Measurements from ENCODE around the gene SAMD8. TPM values are rescaled to one million over a fixed set of nuclear protein-coding genes. Genes with fewer than 3 reads are reported as not detected.
A peak's percentile ranks its signal among the peaks of the same experiment; 100 is the strongest.

The SAMD8 gene
- total RNA-seq, 4 donors from 2014 or later: 19.9 to 36.8 (median 28.4) TPM

- Histone ChIP-seq H3K4me1 (peaks cover 20 to 30% of the 10 kb centered on the region in 2 donors), H3K36me3 (no peaks in the 10 kb centered on the region), H3K27ac (no peak overlapping the region), H3K9me3 (no peaks in the 10 kb centered on the region), H3K4me3 (replicated peaks in 1 of 3) (no peak overlapping the region), H3K27me3 (no peaks in the 10 kb centered on the region)
- 93 to 99% methylated on average over 4 of the region's 4 CpGs for WGBS, 2 donors
- DNase-seq: no peak
- intact Hi-C loops (cut with DNase I): no loop called here
- no peak for TF ChIP-seq CTCF (IDR thresholded peaks at IDR 0.05)
- no peak for TF ChIP-seq POLR2A (IDR thresholded peaks at IDR 0.05)
These were observed 28.8 kb downstream of the SAMD8 start for GRCh38 chr10:75140246-75140645.

GRCh38 chr10:75143353-75143752 lies 31.9 kb downstream of the SAMD8 start:
- H3K4me3 ChIP-seq (replicated peaks in 1 of 3): no peak overlapping the region
- TF ChIP-seq POLR2A (IDR thresholded peaks at IDR 0.05) (no peak), CTCF (IDR thresholded peaks at IDR 0.05) (no peak)
- DNase-seq: no peak
- intact Hi-C loops (cut with DNase I): no loop called here
- no peaks in the 10 kb centered on the region for H3K27me3 ChIP-seq
- no peaks in the 10 kb centered on the region for H3K9me3 ChIP-seq
- peaks cover 0 to 9% of the 10 kb centered on the region in 2 donors for H3K4me1 ChIP-seq
- H3K36me3 ChIP-seq: no peaks in the 10 kb centered on the region
- H3K27ac ChIP-seq: peak overlapping the region in 1 of 3 donors; percentile 16
- WGBS, 2 donors: 21% methylated on average over 1 of the region's 1 CpG

- intact Hi-C loops (cut with DNase I): no loop called here
- Histone ChIP-seq H3K4me3 (replicated peaks in 1 of 3) (no peak overlapping the region), H3K27me3 (no peaks in the 10 kb centered on the region), H3K9me3 (no peaks in the 10 kb centered on the region), H3K27ac (no peak overlapping the region), H3K36me3 (peaks cover under 1 to 2% of the 10 kb centered on the region in 2 donors), H3K4me1 (peaks cover 0 to 9% of the 10 kb centered on the region in 2 donors)
- TF ChIP-seq CTCF (IDR thresholded peaks at IDR 0.05): no peak
- TF ChIP-seq POLR2A (IDR thresholded peaks at IDR 0.05): no peak
- 82 to 100% methylated on average over 1 of the region's 1 CpG for WGBS, 2 donors
- no peak for DNase-seq
These were observed 34.1 kb downstream of the SAMD8 start for GRCh38 chr10:75145590-75145989.

- no peak overlapping the region for H3K27ac ChIP-seq
- peaks cover 5 to 7% of the 10 kb centered on the region in 2 donors for H3K36me3 ChIP-seq
- intact Hi-C loops (cut with DNase I): no loop called here
- H3K4me3 ChIP-seq (replicated peaks in 1 of 3): no peak overlapping the region
- no peak for DNase-seq
- peaks cover 0 to 9% of the 10 kb centered on the region in 2 donors for H3K4me1 ChIP-seq
- WGBS, 2 donors: 92 to 95% methylated on average over 2 of the region's 2 CpGs
- no peaks in the 10 kb centered on the region for H3K27me3 ChIP-seq
- no peaks in the 10 kb centered on the region for H3K9me3 ChIP-seq
- TF ChIP-seq POLR2A (IDR thresholded peaks at IDR 0.05) (no peak), CTCF (IDR thresholded peaks at IDR 0.05) (no peak)
These were observed 35.3 kb downstream of the SAMD8 start for GRCh38 chr10:75146780-75147179.

GRCh38 chr10:75150656-75151055 lies 39.2 kb downstream of the SAMD8 start:
- Histone ChIP-seq H3K27ac (no peak overlapping the region), H3K36me3 (peaks cover 5 to 10% of the 10 kb centered on the region in 2 donors), H3K4me3 (replicated peaks in 1 of 3) (no peak overlapping the region), H3K9me3 (no peaks in the 10 kb centered on the region), H3K4me1 (no peaks in the 10 kb centered on the region), H3K27me3 (no peaks in the 10 kb centered on the region)
- no peak for DNase-seq
- TF ChIP-seq CTCF (IDR thresholded peaks at IDR 0.05) (no peak), POLR2A (IDR thresholded peaks at IDR 0.05) (no peak)
- WGBS, 2 donors: 94 to 97% methylated on average over 5 of the region's 5 CpGs
- intact Hi-C loops (cut with DNase I): no loop called here

All from thyroid gland (tissue), 4 donors.